ENCODE data around the gene MTMR2.
"Not testable (repeated sequence)": the region's sequence is repeated elsewhere in the genome, so short reads cannot be mapped to it uniquely, and the experiment has no call there.

The MTMR2 gene

DNA sequence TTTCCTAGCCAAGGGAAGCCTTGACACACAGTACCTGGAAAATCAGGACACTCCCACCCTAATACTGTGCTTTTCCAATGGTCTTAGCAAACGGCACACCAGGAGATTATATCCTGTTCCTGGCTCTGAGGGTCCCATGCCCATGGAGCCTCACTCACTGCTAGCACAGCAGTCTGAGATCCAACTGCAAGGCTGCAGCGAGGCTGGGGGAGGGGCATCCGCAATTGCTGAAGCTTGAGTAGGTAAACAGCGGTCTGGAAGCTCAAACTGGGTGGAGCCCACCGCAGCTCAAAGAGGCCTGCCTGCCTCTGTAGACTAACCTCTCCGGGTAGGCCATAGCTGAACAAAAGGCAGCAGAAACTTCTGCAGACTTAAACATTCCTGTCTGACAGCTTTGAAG is 117.4 kb downstream of the MTMR2 start:
- not testable (repeated sequence) for DNase-seq

- DNase-seq = no peak
Observed at GRCh38 chr11:95805869-95806268, 118.0 kb downstream of the MTMR2 start.

- DNase-seq = no peak
Observed at GRCh38 chr11:95803973-95804372, 119.9 kb downstream of the MTMR2 start.

DNA sequence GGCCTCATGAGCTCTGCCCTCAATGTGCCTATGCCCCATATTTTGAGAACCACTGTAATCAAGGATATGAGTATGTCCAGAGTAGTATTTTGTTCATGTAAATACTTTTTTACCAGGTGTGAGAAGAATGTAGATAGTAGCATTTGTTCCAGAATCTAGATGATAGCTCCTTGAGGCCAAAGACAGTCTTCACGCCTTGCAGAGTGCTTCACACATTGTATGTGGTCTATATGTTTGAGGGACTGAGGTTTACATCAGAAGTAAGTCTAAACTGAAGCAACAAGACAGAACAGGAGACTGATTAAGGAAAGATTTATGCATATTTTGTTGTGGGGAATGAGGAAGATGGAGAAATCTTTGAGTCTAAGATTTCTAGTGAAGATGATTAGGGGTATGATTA is 121.1 kb downstream of the MTMR2 start:
- DNase-seq = no peak

- no peak for DNase-seq
Observed at GRCh38 chr11:95800438-95800837, 123.5 kb downstream of the MTMR2 start.

DNA sequence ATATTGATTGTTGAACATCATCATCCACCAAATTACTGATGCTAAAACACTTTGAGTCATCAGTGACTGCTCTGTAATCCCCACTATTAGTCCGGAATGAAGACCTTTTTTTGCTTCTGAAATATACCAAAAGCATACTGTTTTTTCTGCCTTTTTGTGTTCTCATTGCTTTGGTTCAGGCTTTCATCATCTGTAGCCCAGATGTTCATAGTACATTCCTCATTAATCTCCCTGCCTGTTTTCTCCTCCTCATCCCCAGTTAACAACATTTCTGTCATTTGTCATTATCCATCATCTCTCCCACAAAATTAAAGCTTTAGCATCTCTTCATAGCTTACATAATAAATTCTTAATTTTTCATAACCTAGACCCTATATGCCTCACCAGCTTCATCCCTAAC is 124.4 kb downstream of the MTMR2 start:
- DNase-seq = no peak

DNA sequence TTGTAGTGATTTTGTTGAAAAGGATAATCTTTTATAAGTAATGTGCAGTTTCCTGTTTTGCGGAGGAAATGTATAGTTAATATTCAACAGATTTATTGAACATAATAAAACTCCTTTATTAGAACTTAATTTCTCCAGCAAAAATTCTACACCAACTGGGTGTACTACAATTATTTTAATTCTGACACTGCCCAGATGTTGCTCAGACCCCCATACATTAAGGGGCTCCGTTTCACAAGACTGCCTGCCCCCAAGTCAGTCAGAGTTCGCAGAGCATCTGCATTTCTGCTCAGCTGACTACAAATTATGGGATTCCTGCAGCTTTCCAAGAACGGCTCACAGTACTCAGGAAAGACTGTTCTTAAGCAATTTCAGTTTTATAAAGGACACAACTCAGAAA is 127.4 kb downstream of the MTMR2 start:
- no peak for DNase-seq

DNA sequence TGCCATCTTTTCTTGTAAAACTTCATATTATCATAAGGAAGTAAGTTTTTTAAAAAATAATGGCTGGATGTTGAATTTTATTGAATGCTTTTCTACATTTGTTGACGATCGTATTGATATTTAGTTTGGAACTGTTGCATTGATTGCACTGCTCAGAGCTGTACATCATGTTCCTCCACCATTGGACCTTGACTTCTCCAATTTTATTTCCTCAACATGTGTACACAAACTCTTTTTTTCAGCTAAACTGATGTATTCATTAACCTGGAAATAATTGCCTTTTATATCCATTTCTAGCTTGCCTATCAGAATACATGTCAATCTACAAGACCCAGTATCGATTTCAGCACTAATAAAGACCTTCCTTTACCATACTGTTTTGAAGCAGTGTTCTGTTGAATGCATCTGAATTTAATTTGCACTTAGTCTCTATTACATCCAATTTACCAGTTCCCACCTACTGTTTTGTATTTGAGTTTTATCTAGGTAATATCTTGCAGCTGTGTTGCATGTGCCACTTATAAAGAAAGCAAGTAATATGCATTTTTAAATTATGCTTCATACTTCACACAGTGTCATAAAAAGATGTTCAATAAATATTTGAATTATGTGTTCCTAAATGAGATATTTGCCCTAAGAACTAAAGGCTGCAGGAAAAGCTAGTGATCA is 128.1 kb downstream of the MTMR2 start:
- DNase-seq = no peak

DNA sequence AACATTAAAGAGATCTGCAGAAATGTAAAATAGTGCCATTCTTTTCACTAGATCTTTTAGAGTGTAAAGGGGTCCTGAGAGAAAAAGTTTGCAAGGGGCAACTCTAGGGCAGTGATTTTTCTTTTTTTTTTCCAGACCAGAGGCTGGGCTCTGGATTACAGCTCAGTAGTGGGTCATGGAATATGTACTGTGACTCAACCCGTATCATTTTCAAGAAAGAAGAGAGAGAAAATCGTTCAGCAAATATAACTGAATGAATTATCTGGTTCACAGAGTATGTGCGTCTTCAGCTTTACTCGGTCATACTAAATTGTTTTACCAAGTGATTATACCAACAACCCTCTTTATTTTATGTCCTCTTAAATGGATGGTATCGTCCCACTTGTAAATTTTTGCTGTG is 129.8 kb downstream of the MTMR2 start:
- DNase-seq = no peak

GRCh38 chr11:95793116-95793515 is 130.8 kb downstream of the MTMR2 start:
- DNase-seq = no peak

DNA sequence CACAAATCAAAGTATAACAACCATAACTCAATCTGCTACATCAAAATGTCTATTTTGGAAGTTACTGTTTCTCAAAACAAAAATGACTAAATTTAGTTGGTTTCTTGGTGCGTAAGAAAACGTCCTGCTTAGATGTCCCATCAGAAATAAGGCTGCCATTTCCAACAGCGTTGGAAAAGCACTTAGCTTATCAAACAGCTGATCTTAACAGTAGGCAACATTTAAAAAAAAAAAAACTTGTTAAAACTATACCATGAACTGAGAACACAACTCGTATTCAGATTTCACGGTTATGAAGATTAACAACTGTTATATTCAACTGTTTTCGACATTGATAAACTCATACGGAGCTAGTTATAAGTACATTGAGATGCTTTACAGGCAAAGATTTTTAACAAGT is 131.2 kb downstream of the MTMR2 start:
- DNase-seq = no peak

DNA sequence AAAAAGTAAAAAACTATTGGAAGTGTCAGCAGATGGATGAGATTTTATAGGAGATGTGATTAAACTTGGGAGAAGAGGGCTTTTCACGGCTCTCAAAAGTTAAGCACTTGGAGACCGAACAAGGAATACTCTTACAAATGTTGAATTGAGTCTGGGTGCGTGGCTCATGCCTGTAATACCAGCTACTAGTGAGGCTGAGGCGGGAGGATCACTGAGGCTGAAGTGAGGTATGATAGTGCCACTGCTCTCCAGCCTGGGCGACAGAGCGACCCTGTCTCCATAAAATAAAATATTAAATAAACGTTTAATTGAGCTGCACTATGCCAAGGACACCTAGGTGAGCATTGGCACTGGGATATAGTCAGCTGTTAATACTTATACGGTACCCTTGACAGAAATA is 131.7 kb downstream of the MTMR2 start:
- no peak for DNase-seq

GRCh38 chr11:95791709-95792033 is 132.2 kb downstream of the MTMR2 start:
- DNase-seq = no peak

DNA sequence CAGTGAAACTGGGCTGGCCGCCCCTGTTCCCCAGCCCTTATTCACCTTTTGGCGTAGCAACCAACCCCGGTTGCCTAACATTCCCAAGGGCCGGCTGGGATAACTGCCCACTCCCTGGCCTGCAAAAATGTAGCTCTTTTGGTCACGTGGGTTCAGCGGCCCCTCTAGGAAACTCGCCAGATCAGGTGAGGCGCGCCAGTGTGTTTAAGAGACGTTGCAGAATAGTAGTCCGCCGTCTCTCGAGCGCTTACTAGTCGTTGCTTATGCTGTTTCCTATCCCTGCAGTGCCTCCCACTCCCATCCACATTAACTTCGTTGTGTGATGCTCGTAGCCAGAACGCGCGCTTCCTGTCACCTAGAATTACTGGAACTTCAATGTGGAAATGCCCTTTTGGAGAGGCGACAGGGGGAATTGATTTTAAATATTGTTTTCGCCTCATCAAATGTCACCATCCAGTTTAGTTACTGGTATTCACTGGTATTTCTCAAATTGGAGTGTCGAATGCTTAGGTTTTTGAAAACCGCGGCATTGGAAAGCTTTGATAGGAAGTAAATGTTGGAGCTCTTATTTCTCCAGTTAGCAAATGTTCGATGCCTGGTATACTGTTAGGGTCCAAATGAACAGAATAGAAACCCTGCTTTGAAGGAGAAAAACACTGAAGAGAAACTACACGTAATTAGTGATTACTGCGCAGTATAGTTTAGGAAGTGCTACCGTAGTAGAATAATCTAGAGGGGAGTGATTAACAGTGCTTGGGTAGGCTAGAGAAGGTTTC is 132.8 kb downstream of the MTMR2 start:
- peak; percentile 34 to 64 (median 51) for DNase-seq

- DNase-seq = peak; percentile 99 to 100 (median 100)
Observed at GRCh38 chr11:95790123-95790932, 133.6 kb downstream of the MTMR2 start, which contains the start of gene CEP57. TSS of gene CEP57 (plus strand) at chr11:95790498. CDS start at chr11:95790699, 201 bp downstream.

DNA sequence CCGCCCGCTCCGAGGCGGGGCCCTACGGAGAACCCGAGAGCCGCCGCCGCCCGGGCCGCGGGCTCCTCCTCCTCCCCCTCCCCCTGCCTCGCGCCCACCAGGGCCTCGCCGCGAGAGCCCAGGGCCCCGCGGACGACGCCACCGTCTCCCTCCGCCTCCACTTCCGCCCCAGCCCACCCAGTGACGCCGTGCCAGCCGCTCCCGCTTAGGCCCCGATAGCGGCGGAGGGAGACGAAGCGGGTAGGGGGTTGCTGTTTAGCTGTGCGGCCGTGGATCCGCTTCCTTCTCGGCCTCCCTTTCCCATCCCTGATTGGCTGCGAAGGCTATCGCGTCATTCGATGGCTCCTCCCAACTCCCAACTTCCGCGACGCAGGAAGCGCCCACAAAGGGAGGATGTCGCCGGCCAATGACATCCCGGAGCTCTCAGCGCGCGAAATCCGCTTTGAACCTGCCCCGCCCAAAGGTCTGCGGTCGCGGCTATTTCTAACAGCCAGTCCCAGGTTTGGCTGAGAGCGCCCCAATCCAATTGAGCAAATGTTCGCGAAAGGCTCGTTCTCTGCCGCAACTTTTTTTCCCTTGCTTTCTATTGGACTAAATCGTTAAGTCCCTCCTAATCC is 134.3 kb downstream of the MTMR2 start, which contains the start of gene FAM76B:
FAM76B (minus strand) TSS at position 277 of the 617 bp plus-strand sequence. CDS start 304 bp downstream, outside the sequence.
- peak; percentile 97 to 99 (median 99) for DNase-seq

- peak; percentile 29 to 42 (median 35) for DNase-seq
Observed at GRCh38 chr11:95788921-95789505, 134.9 kb downstream of the MTMR2 start.

Data from suppressor macrophage treated with lipopolysaccharide for 1 hour (primary cell).